Vagina (tissue), 2 donors: ENCODE results near the gene KCTD5. TPM values are rescaled to one million over a fixed set of nuclear protein-coding genes. Genes with fewer than 3 reads are reported as not detected.
A peak's percentile ranks its signal among the peaks of the same experiment; 100 is the strongest.
"Not testable (repeated sequence)": the region's sequence is repeated elsewhere in the genome, so short reads cannot be mapped to it uniquely, and the experiment has no call there.

Source experiments
- DNase-seq, 2 donors: peaks; one replicate each; pipeline ENCODE4 v3.0.0-alpha.2; 2017; ENCODE audit errors: extremely low spot score in 2 of 2
- H3K27ac ChIP-seq: fragments of 200-600 bp; sonication (generic); one replicate; pipeline ENCODE4 v1.5.1; 2019
- H3K27me3 ChIP-seq: fragments of 200-600 bp; sonication (generic); one replicate; pipeline ENCODE4 v1.5.1; 2019
- H3K36me3 ChIP-seq, 2 donors: fragments of 200-600 bp; sonication (generic); one replicate each; pipeline ENCODE4 v1.5.1; 2017 to 2019
- H3K4me1 ChIP-seq: fragments of 200-600 bp; sonication (generic); one replicate; pipeline ENCODE4 v1.5.1; 2019
- H3K4me3 ChIP-seq, 2 donors: fragments of 200-600 bp; sonication (generic); 1 replicate in 1 of 2; 2 replicates in 1 of 2; pipeline ENCODE4 v1.5.1; 2016 to 2019
- H3K9me3 ChIP-seq: fragments of 200-600 bp; sonication (generic); one replicate; pipeline ENCODE4 v1.5.1; 2019
- POLR2A ChIP-seq, 2 donors: fragments of 450-650 bp; IDR thresholded peaks; one replicate each; pipeline ENCODE4 v1.6.1; 2017; ENCODE audit warnings: antibody characterized with exemption in 2 of 2, mild to moderate bottlenecking in 2 of 2, moderate library complexity in 2 of 2
- POLR2AphosphoS5 ChIP-seq, 2 donors: sonication (generic); formaldehyde crosslinking; IDR thresholded peaks; one replicate each; pipeline ENCODE4 v1.9.0; 2017; ENCODE audit warnings: antibody characterized with exemption in 2 of 2, mild to moderate bottlenecking in 2 of 2, low read depth in 1 of 2; ENCODE audit not compliant: insufficient read depth in 1 of 2
- intact Hi-C: fragments of 100-400 bp; cut with DNase I; formaldehyde crosslinking; loops from one replicate; pipeline ENCODE4 v1.15.1; 2023
- total RNA-seq: library from RNA; depleted of rRNA; stranded (reverse); fragments of >200 nt; gene quantifications from one replicate; pipeline ENCODE4 v1.2.3, GENCODE V29; 2016
- TF ChIP-seq, protein P1 (sequence below), 3 experiments: fragments of 450-650 bp in 2 of 3; fragments of 200-600 bp in 1 of 3; sonication (generic) in 1 of 3; IDR thresholded peaks; one replicate each; pipeline ENCODE4 v1.5.1; 2017 to 2019; ENCODE audit warnings: antibody characterized with exemption in 3 of 3, mild to moderate bottlenecking in 2 of 3, moderate library complexity in 2 of 3

The KCTD5 gene
- total RNA-seq, 1 donor from 2014 or later: 19.4 TPM

DNA sequence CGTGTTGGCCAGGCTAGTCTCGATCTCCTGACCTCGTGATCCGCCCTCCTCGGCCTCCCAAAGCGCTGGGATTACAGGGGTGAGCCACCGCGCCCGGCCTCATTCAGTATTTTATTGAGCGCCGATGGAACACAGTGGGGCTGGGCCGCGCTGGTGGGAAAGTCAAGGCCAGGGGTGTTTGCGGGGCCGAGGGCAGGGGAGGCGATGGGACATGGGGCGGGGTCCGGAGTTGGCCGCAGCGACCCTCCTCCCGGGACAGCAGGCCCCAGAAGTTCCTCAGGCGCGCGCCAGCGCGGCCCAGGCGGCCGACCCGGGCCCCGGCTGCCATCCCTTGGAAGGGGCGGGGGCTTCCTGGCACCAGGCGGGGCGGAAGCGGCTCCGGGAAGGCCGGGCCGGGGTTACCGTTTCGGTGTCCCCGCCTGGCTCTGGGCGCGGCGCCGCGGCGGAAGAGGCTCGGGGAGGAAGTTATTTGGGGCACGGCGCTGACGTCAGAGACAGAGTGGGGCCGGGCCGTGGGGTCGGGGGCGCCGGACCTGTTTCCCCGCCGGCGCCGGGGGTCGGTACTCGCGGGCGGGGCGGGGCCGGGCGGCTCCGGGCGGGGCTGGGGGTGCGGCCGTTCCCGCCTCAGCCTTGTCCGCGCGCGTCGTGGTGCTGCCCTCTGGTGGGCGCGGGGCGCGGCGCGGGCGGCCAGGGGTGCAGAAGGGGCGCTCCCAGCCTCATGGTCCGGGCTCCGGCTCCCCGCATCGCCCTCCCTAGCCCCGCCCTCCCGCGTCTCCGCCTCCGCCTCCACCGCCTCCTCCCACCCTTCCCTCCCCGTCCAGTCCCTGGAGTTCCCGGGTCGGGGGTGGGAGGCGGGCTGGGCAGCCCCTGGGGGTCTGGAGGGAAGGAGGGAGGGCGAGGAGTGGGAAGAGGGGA is 38.7 kb downstream of the KCTD5 start:
- Histone ChIP-seq H3K4me3 (peak overlapping the region; percentile 67 to 72), H3K27ac (peak overlapping the region; percentile 83), H3K36me3 (no peaks in the 10 kb centered on the region), H3K27me3 (no peaks in the 10 kb centered on the region), H3K9me3 (no peaks in the 10 kb centered on the region), H3K4me1 (peaks cover 18% of the 10 kb centered on the region)
- no peak for DNase-seq
- TF ChIP-seq POLR2AphosphoS5 (IDR thresholded peaks at IDR 0.05; ENCODE audit: insufficient read depth in 1 of 2, low read depth in 1 of 2): no peak
- TF ChIP-seq, protein P1, sequence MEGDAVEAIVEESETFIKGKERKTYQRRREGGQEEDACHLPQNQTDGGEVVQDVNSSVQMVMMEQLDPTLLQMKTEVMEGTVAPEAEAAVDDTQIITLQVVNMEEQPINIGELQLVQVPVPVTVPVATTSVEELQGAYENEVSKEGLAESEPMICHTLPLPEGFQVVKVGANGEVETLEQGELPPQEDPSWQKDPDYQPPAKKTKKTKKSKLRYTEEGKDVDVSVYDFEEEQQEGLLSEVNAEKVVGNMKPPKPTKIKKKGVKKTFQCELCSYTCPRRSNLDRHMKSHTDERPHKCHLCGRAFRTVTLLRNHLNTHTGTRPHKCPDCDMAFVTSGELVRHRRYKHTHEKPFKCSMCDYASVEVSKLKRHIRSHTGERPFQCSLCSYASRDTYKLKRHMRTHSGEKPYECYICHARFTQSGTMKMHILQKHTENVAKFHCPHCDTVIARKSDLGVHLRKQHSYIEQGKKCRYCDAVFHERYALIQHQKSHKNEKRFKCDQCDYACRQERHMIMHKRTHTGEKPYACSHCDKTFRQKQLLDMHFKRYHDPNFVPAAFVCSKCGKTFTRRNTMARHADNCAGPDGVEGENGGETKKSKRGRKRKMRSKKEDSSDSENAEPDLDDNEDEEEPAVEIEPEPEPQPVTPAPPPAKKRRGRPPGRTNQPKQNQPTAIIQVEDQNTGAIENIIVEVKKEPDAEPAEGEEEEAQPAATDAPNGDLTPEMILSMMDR (IDR thresholded peaks at IDR 0.05): peak; percentile 20 to 66 (median 30)
- intact Hi-C loops: no loop called here

DNA sequence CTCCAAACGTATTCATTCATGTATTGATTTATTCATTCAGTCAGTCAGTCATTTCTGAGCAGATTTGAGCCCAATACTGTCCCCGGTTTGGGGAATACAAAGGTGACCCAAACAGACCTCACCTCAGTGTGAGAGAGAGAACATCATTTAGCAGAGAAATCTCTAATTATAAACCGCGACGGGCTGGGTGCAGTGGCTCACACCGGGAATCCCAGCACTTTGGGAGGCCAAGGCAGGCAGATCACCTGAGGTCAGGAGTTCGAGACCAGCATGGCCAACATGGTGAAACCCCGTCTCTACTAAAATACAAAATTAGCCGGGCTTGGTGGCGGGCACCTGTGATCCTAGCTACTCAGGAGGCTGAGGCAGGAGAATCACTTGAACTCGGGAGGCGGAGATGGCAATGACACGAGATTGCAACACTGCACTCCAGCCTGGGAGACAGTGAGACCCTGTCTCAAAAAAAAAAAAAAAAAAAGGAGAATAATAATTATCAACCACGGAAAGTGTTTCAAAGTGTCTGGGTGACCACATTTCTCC is 39.4 kb downstream of the KCTD5 start:
- intact Hi-C loops, H3K36me3 ChIP-seq, H3K9me3 ChIP-seq, H3K27me3 ChIP-seq, DNase-seq: not testable (repeated sequence)
- Histone ChIP-seq H3K4me3 (peak overlapping the region; percentile 67 to 72), H3K4me1 (peaks cover 18% of the 10 kb centered on the region), H3K27ac (peak overlapping the region; percentile 83)

DNA sequence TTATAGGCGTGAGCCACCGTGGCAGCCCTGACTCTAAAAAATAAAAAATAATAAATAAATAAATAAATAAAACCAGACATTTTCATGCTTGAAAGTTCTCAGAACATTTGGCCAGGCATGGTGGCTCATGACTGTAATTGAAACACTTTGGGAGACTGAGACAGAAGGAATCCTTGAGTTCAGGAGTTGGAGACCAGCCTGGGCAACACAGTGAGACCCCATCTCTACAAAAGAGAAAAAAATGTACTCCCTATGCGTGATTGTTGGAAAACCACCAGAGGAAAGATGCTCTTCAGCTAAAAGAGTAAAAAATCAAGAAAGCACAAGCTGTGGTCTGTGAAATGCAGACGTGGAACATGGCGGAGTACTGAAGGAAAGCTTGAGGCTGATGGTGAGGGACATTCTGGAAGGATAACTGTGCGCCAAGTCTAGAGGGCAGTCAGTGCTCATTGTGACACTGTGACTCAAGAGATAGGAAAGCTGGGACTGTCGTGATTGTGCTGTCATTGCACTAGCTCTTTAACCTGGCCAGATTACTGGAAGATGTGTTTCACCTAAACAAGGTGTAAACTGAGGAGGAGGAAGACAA is 41.9 kb downstream of the KCTD5 start:
- Histone ChIP-seq H3K27me3 (no peaks in the 10 kb centered on the region), H3K27ac (no peak overlapping the region), H3K4me3 (no peak overlapping the region), H3K36me3 (no peaks in the 10 kb centered on the region), H3K9me3 (no peaks in the 10 kb centered on the region), H3K4me1 (peaks cover 18% of the 10 kb centered on the region)
- no peak for DNase-seq
- intact Hi-C loops: no loop called here
- TF ChIP-seq POLR2AphosphoS5 (IDR thresholded peaks at IDR 0.05; ENCODE audit: insufficient read depth in 1 of 2, low read depth in 1 of 2) (no peak), POLR2A (IDR thresholded peaks at IDR 0.05) (no peak)
- TF ChIP-seq, protein P1 (IDR thresholded peaks at IDR 0.05): no peak

DNA sequence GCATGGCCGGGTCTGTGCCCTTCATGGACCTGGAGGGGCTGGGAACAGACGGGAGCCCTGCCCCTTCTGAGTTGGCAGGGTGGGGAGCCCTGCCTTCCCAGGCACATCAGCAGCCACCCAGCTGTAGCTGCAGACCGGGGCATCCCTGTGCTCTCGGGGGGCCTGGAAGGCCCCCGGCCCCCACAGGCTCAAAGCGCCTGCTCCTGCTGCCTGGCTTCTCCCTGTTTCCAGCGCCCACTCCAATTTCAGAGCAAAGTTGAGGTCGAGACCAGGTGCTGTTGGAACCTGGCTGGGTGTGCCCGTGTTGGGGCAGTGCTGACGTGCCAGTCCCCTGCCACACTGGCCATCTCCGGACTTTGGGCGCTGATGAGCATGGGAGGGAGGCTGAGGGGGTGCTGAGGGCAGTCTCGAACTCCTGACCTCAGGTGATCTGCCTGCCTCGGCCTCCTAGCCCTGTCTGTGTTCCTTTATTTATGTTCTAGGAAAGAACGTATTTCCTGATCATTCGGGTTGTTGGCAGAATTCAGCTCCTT is 42.6 kb downstream of the KCTD5 start:
- no peaks in the 10 kb centered on the region for H3K27me3 ChIP-seq
- intact Hi-C loops: no loop called here
- H3K36me3 ChIP-seq: no peaks in the 10 kb centered on the region
- TF ChIP-seq POLR2AphosphoS5 (IDR thresholded peaks at IDR 0.05; ENCODE audit: insufficient read depth in 1 of 2, low read depth in 1 of 2) (no peak), POLR2A (IDR thresholded peaks at IDR 0.05) (no peak)
- TF ChIP-seq, protein P1 (IDR thresholded peaks at IDR 0.05): no peak
- H3K9me3 ChIP-seq: no peaks in the 10 kb centered on the region
- H3K4me1 ChIP-seq: peaks cover 14% of the 10 kb centered on the region
- no peak for DNase-seq
- no peak overlapping the region for H3K4me3 ChIP-seq
- no peak overlapping the region for H3K27ac ChIP-seq

DNA sequence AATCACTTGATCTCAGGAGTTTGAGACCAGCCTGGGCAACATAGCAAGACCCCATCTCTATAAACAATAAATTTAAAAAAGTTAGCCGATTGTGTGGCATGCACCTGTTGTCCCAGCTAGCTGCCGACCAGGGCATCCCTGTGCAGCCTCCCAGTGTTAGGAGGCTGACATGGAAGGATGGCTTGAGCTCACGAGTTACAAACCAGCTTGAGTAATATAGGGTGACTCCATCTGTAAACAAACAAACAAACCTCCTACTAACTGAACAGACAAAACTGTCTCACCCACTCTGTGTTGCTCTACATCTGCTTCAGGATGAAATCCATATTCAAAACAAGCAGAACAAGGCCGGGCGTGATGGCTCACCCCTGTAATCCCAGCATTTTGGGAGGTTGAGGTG is 44.6 kb downstream of the KCTD5 start:
- H3K9me3 ChIP-seq: no peaks in the 10 kb centered on the region
- H3K36me3 ChIP-seq: no peaks in the 10 kb centered on the region
- H3K27ac ChIP-seq: no peak overlapping the region
- H3K4me3 ChIP-seq: no peak overlapping the region
- no peaks in the 10 kb centered on the region for H3K4me1 ChIP-seq
- no peak for TF ChIP-seq POLR2AphosphoS5 (IDR thresholded peaks at IDR 0.05; ENCODE audit: insufficient read depth in 1 of 2, low read depth in 1 of 2)
- no peak for TF ChIP-seq POLR2A (IDR thresholded peaks at IDR 0.05)
- TF ChIP-seq, protein P1 (IDR thresholded peaks at IDR 0.05): no peak
- intact Hi-C loops: no loop called here
- H3K27me3 ChIP-seq: no peaks in the 10 kb centered on the region
- no peak for DNase-seq
